Stimulated activated naive CD4-positive, alpha-beta T cell (primary cell): ENCODE measurements around the gene LGALSL.

Experiments used
- DNase-seq, 6 experiments: peaks; one replicate each; lab custom pipeline; 2025; lab: John Stamatoyannopoulos, UW

LGALSL gene

DNA sequence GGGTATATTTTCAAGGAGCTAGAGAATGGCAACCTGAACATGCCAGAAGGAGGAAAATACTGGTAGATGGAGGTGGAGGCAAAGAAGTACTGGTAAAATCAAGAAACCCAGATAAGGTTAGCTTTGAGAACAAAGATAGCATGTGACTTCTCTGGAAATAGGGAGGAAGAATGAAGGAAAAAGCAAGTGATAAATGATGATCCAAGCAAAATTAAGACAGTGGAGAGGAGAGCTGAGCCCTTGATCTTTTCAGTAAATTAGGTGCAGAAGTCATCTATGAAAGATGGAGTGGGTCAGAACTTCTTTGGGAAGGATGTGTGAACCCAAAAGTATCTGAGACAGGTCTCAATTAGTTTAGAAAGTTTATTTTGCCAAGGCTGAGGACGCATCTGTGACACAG lies 44.5 kb downstream of the LGALSL start:
- no peak for DNase-seq

DNA sequence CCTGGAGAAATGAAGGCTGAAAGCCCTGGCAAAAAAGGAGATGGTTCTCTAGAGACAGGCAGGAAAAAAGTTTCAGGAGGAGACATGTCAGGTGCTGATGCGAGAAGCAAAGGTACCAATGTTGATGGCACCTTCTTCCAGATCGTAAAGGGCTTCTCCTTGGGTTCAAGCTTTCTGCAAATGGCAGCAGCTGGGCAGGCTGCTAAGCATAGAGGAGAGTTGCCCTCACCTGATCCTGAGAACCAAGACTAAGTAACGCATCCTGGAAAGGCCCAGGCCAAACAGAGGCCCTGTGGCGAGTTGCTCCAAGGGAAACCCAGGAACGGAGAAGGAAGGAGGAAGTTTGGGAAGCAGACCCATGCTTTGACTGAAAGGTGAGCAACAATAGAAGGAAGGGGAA lies 46.6 kb downstream of the LGALSL start:
- DNase-seq = no peak

DNA sequence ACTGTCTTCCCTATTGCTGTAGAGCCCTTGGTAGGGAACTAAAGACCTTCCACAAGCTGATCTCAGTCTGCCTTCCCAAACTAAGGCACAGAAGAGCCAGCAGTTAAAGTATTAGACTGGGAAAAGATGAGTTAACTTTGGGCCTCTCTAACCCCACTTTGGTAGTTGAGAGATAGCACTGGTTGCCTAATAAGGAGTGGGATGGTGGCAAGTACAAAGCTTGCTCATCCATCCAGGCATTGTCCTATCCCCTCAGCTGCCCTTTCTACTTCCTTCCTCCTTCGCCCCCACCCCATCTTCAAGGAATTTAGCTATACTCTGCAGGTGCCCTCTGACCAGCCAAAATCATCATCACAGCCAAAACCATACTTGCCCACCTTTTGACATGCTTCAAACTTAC lies 48.0 kb downstream of the LGALSL start:
- DNase-seq = no peak

DNA sequence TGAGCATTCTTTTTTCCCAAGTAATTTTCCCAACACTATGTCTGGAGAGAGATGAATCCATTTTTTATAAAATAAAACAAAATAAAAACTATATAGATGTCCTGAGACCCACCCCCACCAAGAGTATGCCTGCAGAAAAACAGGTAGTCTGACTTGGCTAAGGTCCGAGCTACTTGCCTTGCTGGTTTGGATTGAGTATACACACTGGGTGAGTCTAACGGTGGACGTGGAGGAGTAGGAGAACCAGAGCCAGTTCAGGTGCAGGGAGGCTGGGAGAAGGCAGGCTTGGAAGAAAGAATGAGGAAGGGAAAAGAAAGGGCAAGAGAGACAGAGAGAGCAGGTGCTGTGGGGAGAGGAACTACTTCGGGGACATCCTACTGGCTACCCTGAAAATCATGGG lies 48.9 kb downstream of the LGALSL start:
- no peak for DNase-seq

DNA sequence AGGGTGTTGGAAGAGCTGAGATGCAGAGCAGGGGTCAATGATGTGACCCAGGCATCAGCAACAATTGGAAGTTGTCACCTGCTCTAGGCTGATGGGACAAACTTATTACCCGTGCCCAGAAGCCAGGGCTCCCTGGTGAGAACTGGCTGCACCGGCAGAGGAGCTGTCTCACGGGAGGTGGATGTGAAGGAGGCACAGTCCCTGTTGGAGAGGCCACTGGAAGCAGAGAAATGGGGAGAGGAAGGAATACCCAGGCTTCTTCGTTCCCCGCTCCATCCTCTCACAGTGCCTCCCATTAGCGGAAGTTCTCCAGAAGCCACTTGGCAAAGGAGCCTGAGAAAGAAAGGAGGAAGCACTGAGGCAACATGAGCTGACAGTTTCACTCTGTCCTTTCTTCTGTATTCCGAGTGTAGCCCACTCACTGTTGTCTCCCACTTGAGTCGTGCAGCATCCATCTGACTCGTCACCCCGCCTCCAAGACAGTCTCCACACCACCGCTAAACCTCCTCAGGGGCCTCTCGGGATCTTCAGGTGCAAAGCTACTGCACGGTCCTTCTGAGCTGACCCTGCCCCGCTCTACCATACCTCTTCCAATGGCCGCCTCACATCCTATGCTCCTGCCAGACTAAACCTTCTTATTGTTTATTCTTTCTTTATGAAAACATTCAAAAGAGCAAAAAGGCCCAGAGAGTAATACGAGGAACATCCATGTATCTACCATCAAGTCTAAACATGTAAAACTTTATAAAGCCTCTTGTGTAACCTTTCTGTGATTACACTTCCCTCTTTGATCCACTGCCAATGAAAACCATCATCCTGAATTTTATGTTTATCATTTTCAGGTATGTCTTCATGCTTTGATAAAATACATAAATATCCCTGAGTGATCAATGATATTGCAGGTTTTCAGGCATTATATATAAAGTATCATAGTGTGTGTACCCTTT lies 51.1 kb downstream of the LGALSL start:
- DNase-seq = no peak

DNA sequence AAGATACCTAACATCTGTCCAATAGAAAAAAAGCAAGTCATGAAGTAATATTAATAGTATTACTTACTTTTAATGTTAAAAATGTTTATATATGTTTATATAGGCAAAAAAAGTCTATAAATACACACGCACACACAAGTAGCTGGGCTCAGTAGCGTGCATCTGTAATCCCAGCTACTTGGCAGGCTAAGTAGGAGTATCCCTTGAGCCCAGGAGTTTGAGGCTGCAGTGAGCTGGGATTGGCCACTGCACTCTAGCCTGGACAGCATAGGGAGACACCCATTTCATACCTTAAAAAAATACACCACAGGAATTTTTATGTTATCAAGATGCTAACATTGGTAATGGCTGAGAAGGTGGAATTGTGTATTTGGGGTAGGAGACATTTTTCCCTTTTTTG lies 52.7 kb downstream of the LGALSL start:
- DNase-seq = no peak
